Epithelial cell of proximal tubule (primary cell): ENCODE results near the gene CCDC149. TPM values are rescaled to one million over a fixed set of nuclear protein-coding genes. Genes with fewer than 3 reads are reported as not detected.

Source experiments
- DNase-seq: peaks from one replicate; pipeline ENCODE4 v3.0.0-alpha.2; 2011; ENCODE audit warnings: low read depth
- H3K4me3 ChIP-seq: 2 replicates; pipeline ENCODE4 v1.5.1; 2011; ENCODE audit warnings: low read depth, mild to moderate bottlenecking, low read length
- CTCF ChIP-seq: conservative IDR thresholded peaks from 2 replicates; pipeline ENCODE4 v1.5.1; 2012; ENCODE audit warnings: low read depth, mild to moderate bottlenecking, low read length
- total RNA-seq: library from RNA; depleted of rRNA; stranded (reverse); fragments of >200 nt; gene quantifications from 2 replicates; pipeline ENCODE4 v1.2.3, GENCODE V29; 2015

The CCDC149 gene
- total RNA-seq, 1 donor from 2014 or later = 2.8 TPM

- no peak overlapping the region for H3K4me3 ChIP-seq
- DNase-seq = no peak
- no peak for TF ChIP-seq CTCF
These were observed 142.7 kb downstream of the CCDC149 start for GRCh38 chr4:24770032-24770584.

- H3K4me3 ChIP-seq = no peak overlapping the region
- no peak for TF ChIP-seq CTCF
- no peak for DNase-seq
These were observed 143.3 kb downstream of the CCDC149 start for GRCh38 chr4:24769571-24769970.

- DNase-seq = no peak
- TF ChIP-seq CTCF = no peak
- H3K4me3 ChIP-seq = no peak overlapping the region
These were observed 144.2 kb downstream of the CCDC149 start for GRCh38 chr4:24768604-24769003.

GRCh38 chr4:24768006-24768405 lies 144.8 kb downstream of the CCDC149 start:
- H3K4me3 ChIP-seq = no peak overlapping the region
- DNase-seq = no peak
- TF ChIP-seq CTCF = no peak

- DNase-seq = no peak
- H3K4me3 ChIP-seq = no peak overlapping the region
- TF ChIP-seq CTCF = no peak
These were observed 147.4 kb downstream of the CCDC149 start for GRCh38 chr4:24765376-24765988.

- DNase-seq = no peak
- TF ChIP-seq CTCF = no peak
- no peak overlapping the region for H3K4me3 ChIP-seq
These were observed 148.5 kb downstream of the CCDC149 start for GRCh38 chr4:24764345-24764744.
